Measurements from ENCODE around the gene ZRANB3. TPM values are rescaled to one million over a fixed set of nuclear protein-coding genes. Genes with fewer than 3 reads are reported as not detected.

The ZRANB3 gene
- total and polyA plus RNA-seq, 2 experiments from 2014 or later = 10.5 to 16.8 TPM

DNA sequence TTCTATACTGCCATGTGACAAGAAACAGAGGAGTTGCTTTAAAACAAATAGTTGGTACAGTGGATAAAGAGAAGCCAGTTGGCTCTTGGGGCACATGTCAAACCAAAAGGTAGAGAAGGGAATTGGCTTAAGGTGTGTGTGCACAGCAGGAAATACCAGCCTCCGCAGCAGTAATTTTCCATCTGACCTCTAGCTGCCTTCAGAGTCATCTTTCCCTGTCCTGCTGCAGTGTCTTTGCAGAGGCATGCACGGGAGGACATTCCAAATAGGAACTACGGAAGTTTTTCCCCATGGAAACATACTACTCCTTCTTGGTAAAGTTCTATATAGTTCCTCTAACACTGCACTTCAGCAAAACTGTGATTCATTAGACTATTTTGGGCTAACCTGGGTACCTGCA is 379.4 kb downstream of the ZRANB3 start:
- H3K4me3 ChIP-seq = no peak overlapping the region

DNA sequence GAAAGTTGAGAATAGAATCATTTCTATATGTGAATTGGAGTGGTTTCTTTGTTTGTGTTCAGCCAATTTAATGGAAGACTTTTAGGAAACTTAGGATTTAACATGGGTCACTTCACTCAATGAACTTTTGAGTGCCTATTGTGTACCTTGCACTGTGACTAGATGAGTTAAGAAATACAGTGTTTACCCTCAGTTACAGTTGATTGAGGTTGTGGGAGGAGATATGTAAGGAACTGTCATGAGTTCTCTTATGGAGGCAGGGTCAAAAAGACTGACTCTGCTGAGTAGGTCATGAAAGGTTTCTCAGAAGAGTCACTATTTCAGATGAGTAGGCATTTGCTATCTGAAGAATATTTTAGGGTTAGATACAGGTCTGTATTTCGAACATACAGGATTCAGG is 380.3 kb downstream of the ZRANB3 start:
- Mint-ChIP-seq H3K4me1 (no peaks in the 10 kb centered on the region), H3K4me3 (no peak overlapping the region), H3K27me3 (ENCODE audit: insufficient read depth, low read depth, poor library complexity) (no peaks in the 10 kb centered on the region), H3K27ac (no peak overlapping the region; the same call in 1 of the 2 replicates), H3K9me3 (no peaks in the 10 kb centered on the region), H3K36me3 (ENCODE audit: low read depth) (peaks cover 26% of the 10 kb centered on the region)
- H3K27ac ChIP-seq (ENCODE audit: low read depth) = no peak overlapping the region
- H2AFZ ChIP-seq = no peak overlapping the region
- DNase-seq (ENCODE audit: low spot score) = no peak
- H3K4me2 ChIP-seq = no peak overlapping the region
- H4K20me1 ChIP-seq (replicated peaks; ENCODE audit: insufficient read depth) = no peaks in the 10 kb centered on the region; the same call in 1 of the 2 replicates
- peaks cover 15% of the 10 kb centered on the region for H3K36me3 ChIP-seq (ENCODE audit: insufficient read depth)
- H3F3A ChIP-seq (replicated peaks; ENCODE audit: low read depth) = no peaks in the 10 kb centered on the region
- H3K9me2 ChIP-seq (ENCODE audit: insufficient read depth) = no peaks in the 10 kb centered on the region
- no peaks in the 10 kb centered on the region for H3K4me1 ChIP-seq (ENCODE audit: insufficient read depth)
- no peak for ATAC-seq
- 0 out of 2 replicates have a peak, but pooled peaks cover 5% of the 10 kb centered on the region for H3K79me2 ChIP-seq (replicated peaks; ENCODE audit: insufficient read depth)
- no peaks in the 10 kb centered on the region for H3K27me3 ChIP-seq (ENCODE audit: insufficient read depth)
- H3K4me3 ChIP-seq = no peak overlapping the region
- TF ChIP-seq CREB1 (CRISPR knock-in tag; IDR thresholded peaks at IDR 0.05; ENCODE audit: low read depth) = no peak
- TF ChIP-seq NANOG (IDR thresholded peaks at IDR 0.05; ENCODE audit: borderline replicate concordance) = no peak
- TF ChIP-seq EZH2phosphoT487 (IDR thresholded peaks at IDR 0.05; ENCODE audit: unreplicated experiment) = no peak
- TF ChIP-seq, protein P1, sequence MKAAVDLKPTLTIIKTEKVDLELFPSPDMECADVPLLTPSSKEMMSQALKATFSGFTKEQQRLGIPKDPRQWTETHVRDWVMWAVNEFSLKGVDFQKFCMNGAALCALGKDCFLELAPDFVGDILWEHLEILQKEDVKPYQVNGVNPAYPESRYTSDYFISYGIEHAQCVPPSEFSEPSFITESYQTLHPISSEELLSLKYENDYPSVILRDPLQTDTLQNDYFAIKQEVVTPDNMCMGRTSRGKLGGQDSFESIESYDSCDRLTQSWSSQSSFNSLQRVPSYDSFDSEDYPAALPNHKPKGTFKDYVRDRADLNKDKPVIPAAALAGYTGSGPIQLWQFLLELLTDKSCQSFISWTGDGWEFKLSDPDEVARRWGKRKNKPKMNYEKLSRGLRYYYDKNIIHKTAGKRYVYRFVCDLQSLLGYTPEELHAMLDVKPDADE (IDR thresholded peaks at IDR 0.05) = no peak
- no peak for TF ChIP-seq ZNF331 (CRISPR knock-in tag; IDR thresholded peaks at IDR 0.05; ENCODE audit: low read depth)
- no peak for TF ChIP-seq STAT1 (IDR thresholded peaks at IDR 0.05; ENCODE audit: unreplicated experiment)
- TF ChIP-seq EZH2 (IDR thresholded peaks at IDR 0.05; ENCODE audit: low read depth, unreplicated experiment) = no peak
- TF ChIP-seq, protein P2, sequence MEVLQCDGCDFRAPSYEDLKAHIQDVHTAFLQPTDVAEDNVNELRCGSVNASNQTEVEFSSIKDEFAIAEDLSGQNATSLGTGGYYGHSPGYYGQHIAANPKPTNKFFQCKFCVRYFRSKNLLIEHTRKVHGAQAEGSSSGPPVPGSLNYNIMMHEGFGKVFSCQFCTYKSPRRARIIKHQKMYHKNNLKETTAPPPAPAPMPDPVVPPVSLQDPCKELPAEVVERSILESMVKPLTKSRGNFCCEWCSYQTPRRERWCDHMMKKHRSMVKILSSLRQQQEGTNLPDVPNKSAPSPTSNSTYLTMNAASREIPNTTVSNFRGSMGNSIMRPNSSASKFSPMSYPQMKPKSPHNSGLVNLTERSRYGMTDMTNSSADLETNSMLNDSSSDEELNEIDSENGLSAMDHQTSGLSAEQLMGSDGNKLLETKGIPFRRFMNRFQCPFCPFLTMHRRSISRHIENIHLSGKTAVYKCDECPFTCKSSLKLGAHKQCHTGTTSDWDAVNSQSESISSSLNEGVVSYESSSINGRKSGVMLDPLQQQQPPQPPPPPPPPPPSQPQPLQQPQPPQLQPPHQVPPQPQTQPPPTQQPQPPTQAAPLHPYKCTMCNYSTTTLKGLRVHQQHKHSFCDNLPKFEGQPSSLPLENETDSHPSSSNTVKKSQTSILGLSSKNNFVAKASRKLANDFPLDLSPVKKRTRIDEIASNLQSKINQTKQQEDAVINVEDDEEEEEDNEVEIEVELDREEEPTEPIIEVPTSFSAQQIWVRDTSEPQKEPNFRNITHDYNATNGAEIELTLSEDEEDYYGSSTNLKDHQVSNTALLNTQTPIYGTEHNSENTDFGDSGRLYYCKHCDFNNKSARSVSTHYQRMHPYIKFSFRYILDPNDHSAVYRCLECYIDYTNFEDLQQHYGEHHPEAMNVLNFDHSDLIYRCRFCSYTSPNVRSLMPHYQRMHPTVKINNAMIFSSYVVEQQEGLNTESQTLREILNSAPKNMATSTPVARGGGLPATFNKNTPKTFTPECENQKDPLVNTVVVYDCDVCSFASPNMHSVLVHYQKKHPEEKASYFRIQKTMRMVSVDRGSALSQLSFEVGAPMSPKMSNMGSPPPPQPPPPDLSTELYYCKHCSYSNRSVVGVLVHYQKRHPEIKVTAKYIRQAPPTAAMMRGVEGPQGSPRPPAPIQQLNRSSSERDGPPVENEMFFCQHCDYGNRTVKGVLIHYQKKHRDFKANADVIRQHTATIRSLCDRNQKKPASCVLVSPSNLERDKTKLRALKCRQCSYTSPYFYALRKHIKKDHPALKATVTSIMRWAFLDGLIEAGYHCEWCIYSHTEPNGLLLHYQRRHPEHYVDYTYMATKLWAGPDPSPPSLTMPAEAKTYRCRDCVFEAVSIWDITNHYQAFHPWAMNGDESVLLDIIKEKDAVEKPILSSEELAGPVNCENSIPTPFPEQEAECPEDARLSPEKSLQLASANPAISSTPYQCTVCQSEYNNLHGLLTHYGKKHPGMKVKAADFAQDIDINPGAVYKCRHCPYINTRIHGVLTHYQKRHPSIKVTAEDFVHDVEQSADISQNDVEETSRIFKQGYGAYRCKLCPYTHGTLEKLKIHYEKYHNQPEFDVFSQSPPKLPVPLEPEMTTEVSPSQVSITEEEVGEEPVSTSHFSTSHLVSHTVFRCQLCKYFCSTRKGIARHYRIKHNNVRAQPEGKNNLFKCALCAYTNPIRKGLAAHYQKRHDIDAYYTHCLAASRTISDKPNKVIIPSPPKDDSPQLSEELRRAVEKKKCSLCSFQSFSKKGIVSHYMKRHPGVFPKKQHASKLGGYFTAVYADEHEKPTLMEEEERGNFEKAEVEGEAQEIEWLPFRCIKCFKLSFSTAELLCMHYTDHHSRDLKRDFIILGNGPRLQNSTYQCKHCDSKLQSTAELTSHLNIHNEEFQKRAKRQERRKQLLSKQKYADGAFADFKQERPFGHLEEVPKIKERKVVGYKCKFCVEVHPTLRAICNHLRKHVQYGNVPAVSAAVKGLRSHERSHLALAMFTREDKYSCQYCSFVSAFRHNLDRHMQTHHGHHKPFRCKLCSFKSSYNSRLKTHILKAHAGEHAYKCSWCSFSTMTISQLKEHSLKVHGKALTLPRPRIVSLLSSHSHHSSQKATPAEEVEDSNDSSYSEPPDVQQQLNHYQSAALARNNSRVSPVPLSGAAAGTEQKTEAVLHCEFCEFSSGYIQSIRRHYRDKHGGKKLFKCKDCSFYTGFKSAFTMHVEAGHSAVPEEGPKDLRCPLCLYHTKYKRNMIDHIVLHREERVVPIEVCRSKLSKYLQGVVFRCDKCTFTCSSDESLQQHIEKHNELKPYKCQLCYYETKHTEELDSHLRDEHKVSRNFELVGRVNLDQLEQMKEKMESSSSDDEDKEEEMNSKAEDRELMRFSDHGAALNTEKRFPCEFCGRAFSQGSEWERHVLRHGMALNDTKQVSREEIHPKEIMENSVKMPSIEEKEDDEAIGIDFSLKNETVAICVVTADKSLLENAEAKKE (CRISPR knock-in tag; IDR thresholded peaks at IDR 0.05) = no peak
- no peak for TF ChIP-seq JUNB (IDR thresholded peaks at IDR 0.05; ENCODE audit: unreplicated experiment)

More for the DNA sequence above, 379.4 kb downstream of the ZRANB3 start:
- H3K36me3 Mint-ChIP-seq (ENCODE audit: low read depth) = peaks cover 28% of the 10 kb centered on the region
- no peak overlapping the region for H3K27ac Mint-ChIP-seq
- TF ChIP-seq, protein P3, sequence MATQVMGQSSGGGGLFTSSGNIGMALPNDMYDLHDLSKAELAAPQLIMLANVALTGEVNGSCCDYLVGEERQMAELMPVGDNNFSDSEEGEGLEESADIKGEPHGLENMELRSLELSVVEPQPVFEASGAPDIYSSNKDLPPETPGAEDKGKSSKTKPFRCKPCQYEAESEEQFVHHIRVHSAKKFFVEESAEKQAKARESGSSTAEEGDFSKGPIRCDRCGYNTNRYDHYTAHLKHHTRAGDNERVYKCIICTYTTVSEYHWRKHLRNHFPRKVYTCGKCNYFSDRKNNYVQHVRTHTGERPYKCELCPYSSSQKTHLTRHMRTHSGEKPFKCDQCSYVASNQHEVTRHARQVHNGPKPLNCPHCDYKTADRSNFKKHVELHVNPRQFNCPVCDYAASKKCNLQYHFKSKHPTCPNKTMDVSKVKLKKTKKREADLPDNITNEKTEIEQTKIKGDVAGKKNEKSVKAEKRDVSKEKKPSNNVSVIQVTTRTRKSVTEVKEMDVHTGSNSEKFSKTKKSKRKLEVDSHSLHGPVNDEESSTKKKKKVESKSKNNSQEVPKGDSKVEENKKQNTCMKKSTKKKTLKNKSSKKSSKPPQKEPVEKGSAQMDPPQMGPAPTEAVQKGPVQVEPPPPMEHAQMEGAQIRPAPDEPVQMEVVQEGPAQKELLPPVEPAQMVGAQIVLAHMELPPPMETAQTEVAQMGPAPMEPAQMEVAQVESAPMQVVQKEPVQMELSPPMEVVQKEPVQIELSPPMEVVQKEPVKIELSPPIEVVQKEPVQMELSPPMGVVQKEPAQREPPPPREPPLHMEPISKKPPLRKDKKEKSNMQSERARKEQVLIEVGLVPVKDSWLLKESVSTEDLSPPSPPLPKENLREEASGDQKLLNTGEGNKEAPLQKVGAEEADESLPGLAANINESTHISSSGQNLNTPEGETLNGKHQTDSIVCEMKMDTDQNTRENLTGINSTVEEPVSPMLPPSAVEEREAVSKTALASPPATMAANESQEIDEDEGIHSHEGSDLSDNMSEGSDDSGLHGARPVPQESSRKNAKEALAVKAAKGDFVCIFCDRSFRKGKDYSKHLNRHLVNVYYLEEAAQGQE (IDR thresholded peaks at IDR 0.05; ENCODE audit: unreplicated experiment) = no peak
- Histone ChIP-seq H3K27ac (ENCODE audit: low read depth) (no peak overlapping the region), H3K36me3 (ENCODE audit: insufficient read depth) (peaks cover 15% of the 10 kb centered on the region), H3F3A (replicated peaks; ENCODE audit: low read depth) (no peaks in the 10 kb centered on the region), H4K20me1 (replicated peaks; ENCODE audit: insufficient read depth) (no peaks in the 10 kb centered on the region; the same call in 1 of the 2 replicates), H3K4me1 (ENCODE audit: insufficient read depth) (no peaks in the 10 kb centered on the region), H2AFZ (no peak overlapping the region), H3K27me3 (ENCODE audit: insufficient read depth) (no peaks in the 10 kb centered on the region), H3K4me2 (no peak overlapping the region), H3K79me2 (replicated peaks; ENCODE audit: insufficient read depth) (0 out of 2 replicates have a peak, but pooled peaks cover 1% of the 10 kb centered on the region), H3K9me2 (ENCODE audit: insufficient read depth) (no peaks in the 10 kb centered on the region)
- no peak overlapping the region for H3K4me3 Mint-ChIP-seq
- no peaks in the 10 kb centered on the region for H3K9me3 Mint-ChIP-seq
- no peaks in the 10 kb centered on the region; the same call in 2 of the 3 replicates for H3K4me1 Mint-ChIP-seq
- ATAC-seq (no peak), DNase-seq (ENCODE audit: low spot score) (no peak)
- no peaks in the 10 kb centered on the region for H3K27me3 Mint-ChIP-seq (ENCODE audit: insufficient read depth, low read depth, poor library complexity)

Measured in GM23338 (cell line).